Stimulated activated CD8-positive, alpha-beta memory T cell treated with anti-CD3 and anti-CD28 coated beads, Interleukin-2, amount 100 ng/mL, for 48 hours (primary cell): Measurements from ENCODE around the gene NFILZ.
"Not testable (repeated sequence)": the region's sequence is repeated elsewhere in the genome, so short reads cannot be mapped to it uniquely, and the experiment has no call there.

Experiments
- DNase-seq, 2 donors: peaks; one replicate each; pipeline ENCODE4 v3.0.0-alpha.2; 2020; ENCODE audit warnings: low read depth in 2 of 2

Gene NFILZ

GRCh38 chr19:8611391-8611876, 19.0 kb upstream of the NFILZ start:
- no peak for DNase-seq

GRCh38 chr19:8611877-8612806, 18.3 kb upstream of the NFILZ start:
- DNase-seq: no peak

DNA sequence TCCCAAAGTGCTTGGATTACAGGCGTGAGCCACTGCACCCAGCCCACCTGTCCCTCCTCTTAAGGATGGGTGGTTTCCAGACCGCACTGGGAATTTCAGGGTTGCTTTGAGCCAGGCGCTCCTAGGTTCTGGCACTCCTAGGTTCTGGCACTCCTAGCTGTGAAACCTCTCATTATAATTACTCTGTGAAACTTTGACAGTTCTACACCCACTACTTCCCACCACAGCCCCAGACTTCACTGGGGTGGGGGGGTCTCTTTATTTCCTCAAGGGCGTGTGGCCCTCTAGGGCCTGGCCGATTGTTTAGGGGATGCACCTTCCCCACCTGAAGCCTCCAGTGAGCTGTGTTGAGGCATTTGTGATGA, 17.6 kb upstream of the NFILZ start:
- no peak for DNase-seq

DNA sequence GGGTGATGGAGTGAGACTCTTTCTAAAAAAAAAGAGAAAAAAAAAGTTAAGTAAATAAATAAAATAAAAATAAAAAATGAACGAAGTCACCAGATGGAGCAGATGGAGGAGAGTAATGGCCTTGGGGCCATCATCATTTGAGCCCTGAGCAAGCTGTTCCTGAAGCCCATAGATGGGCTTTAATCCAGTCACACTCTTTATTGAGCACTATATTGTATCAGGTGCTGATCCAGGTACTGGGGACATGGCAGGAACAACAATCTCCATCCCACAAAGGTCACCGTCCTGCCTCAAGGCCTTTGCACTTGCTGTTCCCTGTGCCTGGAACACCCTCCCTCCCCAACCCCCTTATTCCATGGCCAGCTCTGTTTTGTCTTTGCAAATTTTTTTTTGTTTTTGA, 16.0 kb upstream of the NFILZ start:
- DNase-seq: no peak

GRCh38 chr19:8615024-8615423, 15.4 kb upstream of the NFILZ start:
- no peak for DNase-seq

DNA sequence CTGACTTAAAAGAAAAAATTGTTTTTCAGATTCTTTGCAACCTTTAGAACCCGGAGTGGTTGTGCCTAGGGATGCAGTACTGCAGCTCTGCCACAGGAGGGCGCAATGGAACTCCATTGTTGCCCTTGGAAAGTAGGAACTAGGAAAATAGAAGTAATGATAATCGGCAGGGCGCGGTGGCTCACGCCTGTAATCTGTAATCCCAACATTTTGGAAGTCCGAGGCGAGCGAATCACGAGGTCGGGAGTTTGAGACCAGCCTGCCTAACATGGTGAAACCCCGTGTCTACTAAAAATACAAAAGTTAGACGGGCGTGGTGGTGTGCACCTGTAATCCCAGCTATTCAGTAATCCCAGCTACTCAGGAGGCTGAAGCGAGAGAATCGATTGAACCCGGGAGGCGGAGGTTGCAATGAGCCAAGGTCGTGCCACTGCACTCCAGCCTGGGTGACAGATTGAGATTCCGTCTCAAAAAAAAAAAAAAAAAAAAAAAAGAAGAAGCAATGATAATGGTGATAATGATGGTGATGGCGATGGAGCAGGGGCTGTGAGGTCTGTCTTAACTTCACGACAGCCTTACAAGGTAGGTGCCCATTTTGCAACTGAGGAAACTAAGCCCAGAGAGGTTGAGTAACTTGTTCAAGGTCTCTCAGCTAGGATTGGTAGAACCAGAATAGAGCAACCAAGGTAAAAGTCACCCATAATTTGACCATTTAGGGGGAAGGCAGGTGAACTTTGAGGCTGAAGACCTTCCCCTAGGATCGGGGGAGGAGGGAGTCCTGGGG, 14.4 kb upstream of the NFILZ start:
- DNase-seq: peak; percentile 32 to 50

- DNase-seq: no peak
These were observed 13.6 kb upstream of the NFILZ start for GRCh38 chr19:8616861-8617260.

DNA sequence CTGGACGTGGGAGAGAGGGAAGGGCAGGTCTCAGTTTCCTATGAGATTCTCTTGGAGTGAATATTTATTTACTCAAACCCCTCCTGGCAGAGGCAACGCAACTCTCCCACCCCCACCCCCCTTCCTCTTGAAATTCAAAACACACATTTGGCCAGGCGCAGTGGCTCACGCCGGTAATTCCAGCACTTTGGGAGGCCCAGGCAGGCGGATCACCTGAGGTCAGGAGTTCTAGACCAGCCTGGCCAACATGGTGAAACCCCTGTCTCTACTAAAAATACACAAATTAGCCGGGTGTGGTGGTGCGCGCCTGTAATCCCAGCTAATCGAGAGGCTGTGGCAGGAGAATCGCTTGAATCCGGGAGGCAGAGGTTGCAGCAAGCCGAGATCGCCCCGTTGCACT, 13.1 kb upstream of the NFILZ start:
- not testable (repeated sequence) for DNase-seq

GRCh38 chr19:8617984-8618383, 12.4 kb upstream of the NFILZ start:
- no peak for DNase-seq

DNA sequence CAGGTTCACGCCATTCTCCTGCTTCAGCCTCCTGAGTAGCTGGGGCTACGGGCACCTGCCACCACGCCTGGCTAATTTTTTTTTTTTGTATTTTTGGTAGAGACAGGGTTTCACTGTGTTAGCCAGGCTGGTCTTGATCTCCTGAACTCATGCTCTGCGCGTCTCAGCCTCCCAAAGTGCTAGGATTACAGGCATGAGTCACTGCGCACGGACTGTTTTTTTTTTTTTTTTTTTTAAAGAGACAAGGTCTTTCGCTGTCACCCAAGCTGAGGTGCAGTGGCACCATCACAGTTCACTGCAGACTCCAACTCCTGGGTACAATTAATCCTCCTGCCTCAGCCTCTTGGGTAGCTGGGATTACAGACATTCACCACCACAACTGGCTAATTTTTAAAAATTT, 11.7 kb upstream of the NFILZ start:
- DNase-seq: no peak

GRCh38 chr19:8622886-8623285, 7.5 kb upstream of the NFILZ start:
- not testable (repeated sequence) for DNase-seq

DNA sequence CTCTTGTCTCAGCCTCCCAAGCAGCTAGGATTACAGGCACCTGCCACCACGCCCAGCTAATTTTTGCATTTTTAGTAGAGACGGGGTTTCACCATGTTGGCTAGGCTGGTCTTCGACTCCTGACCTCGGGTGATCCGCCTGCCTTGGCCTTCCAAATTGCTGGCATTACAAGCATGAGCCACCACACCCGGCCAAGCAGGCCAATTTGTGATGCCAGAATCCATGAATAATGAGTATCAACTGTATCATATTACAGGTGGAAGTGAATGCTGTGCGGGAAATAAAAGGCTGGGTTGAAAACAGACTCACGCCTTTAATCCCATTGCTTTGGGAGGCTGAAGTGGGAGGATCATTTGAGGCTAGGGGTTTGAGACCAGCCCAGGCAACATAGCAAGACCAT, 3.6 kb upstream of the NFILZ start:
- no peak for DNase-seq

- DNase-seq: no peak
These were observed 1.2 kb upstream of the NFILZ start for GRCh38 chr19:8629184-8629583.

- no peak for DNase-seq
These were observed 477 bp downstream of the NFILZ start for GRCh38 chr19:8630796-8631424.

DNA sequence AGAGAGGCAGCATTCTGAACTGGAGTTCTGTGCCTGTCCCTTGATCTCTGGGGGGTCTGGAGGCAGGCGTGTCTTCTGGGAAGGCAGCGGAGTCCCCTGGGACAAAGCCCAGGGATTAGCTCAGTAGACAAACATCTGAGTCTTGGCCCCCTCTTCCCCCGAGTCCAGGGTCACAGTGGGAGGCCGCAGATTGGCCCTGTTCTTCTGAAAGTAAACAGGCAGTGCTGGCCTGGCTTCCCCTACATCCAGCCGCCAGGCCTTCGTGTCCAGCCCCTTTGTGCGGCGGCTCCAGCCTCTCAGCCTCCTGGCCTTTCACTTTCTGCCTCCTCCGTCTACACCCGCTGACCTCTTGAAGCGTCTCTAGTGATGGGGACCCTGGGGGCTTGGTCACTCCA, 989 bp downstream of the NFILZ start:
- no peak for DNase-seq

DNA sequence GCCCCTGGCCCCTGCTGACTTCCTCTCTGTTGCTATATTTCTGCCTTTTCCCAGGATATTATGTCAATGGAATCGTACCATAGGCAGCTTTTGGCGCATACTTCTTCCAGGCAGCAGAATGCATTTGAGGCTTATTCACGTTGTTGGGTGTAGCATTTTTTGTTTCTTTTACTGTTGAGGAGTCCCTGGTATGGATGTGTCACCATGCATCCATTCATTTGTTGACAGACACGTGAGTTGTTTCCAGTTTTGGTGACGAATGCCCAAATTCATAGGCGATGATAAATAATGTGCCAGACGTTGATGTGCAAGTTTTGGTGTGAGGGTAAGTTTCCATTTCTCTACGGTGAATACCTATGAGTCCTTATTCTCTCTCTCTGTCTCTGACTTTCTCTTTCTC, 5.0 kb downstream of the NFILZ start:
- no peak for DNase-seq

DNA sequence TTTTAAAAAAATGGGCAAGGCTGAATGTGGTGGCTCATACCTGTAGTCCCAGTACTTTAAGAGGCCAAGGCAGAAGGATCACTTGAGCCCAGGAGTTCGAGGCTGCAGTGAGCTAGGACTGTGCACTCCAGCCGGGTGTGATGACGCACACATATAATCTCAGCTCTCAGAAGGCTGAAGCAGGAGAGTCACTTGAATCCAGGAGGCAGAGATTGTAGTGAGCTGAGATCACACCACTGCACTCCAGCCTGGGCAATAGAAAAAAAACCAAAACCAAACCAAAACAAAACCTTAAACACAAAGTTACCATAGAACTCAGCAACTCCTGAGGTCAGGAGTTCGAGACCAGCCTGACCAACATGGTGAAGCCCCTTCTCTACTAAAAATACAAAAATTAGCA, 6.6 kb downstream of the NFILZ start:
- not testable (repeated sequence) for DNase-seq

DNA sequence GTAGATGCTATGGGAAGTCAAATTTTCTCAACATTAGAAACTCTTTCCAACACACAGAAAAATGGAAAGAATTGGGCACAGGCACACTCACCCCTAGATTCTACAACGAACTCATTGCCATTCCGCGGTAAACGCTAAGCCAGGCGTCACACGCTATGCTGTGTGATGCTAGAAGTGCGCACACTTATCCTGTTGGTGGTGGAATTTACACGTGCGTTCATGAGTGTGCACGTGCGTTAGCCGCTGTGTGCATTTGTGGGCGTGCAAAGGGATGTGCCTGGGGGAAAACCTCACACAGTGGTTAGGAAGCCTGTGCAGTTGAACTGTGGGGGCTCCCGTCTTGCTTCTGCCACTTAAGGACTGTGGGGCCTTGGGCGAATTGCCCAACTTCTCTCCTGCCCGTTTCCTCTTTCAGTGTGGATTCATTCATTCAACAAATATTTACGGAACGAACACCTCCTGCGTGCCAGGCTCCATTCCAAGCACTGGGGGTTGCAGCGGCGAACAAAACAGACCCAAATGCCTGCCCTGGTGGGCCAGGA, 7.7 kb downstream of the NFILZ start:
- DNase-seq: no peak

DNA sequence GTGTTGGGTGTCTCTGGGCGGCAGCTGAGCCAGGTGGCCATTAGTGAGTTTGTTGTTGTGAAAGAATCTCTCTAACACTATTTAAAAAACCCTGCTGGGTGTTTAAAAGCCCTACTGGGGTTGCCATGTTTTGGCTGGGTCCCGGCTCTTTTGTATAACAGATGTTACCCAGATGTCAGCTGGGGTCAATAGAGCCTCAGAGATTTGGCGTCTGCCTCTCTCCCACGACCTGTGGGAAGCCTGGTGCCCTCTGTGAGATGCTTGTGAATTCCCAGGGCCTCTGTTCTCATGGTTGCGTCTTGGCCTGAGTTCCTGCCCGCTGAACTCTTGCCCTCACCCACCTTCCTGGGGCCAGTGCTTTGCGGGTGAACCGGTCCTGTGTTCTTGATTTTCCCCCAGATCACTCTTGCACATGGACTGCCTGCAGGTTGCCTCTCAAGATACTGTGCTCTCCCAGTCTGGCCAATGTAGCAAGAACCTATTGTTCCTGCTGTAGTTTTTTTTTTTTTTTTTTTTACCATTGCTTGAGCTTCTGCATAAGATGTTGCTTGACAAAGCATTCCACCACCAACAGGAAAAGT, 9.5 kb downstream of the NFILZ start:
- DNase-seq: no peak

- no peak for DNase-seq
These were observed 10.1 kb downstream of the NFILZ start for GRCh38 chr19:8640402-8641004.

GRCh38 chr19:8641221-8641907, 10.9 kb downstream of the NFILZ start:
- no peak for DNase-seq
